ENCODE measurements around the gene FOXA1. TPM values are rescaled to one million over a fixed set of nuclear protein-coding genes. Genes with fewer than 3 reads are reported as not detected.
A peak's percentile ranks its signal among the peaks of the same experiment; 100 is the strongest.

Gene FOXA1
- total and polyA plus RNA-seq, 2 donors (not counting 1 experiment from before 2014, with no cell fraction given) = under 0.01 to 0.03 TPM

DNA sequence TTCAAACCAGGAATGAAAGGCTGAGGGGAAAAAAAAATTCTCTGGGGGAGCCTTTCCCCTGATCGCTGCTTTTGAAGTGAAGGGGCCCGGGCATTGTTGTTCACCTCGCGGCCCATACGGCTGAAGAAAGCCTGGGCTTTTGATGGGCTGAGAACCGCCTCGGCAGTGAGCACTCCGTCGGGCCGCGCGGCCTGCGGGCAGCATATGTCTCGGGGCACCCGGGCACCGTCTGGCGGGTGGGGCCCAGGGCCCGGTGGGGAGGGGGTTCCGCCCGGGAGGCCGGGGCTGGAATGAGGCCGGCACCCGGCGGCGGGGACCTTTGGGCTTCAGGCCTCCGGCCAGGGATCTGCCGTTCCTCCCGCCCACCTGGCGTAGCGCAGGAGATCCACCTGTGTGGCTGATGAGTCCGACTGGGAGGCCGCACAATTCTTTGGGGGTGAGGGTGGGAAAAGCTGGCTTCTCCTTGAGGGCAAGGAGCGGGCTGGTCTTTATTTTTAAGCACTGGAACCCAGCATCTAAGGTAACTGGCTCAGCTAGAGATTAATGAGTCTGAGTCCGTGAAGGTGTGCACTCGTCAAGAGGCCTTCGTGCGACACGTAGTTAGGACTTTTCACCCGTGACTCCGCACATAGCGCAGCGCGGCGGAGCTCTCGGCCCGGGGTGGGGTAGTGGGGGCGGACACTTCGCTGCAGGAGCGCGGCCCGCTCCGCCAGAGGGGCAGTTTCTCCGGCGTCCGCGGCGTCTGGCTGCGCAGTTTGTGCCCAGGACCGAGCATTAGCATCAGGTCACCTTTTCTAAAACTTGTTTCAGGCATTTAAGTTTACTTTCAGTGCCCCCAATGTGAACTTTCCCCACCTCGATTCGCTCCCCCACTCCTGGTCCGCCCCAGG, 10.6 kb downstream of the FOXA1 start:
- Histone ChIP-seq H2AFZ (ENCODE audit: low read length) (no peak overlapping the region), H3K4me3 (replicated peaks in 1 of 4; ENCODE audit: control extremely low read depth in 1 of 4, insufficient read depth in 1 of 4, low read depth in 3 of 4, low read length in 4 of 4) (no peak overlapping the region), H3K27ac (ENCODE audit: insufficient read depth, low read length) (no peak overlapping the region), H3K9ac (ENCODE audit: insufficient read depth, low read length) (no peak overlapping the region), H3K4me2 (ENCODE audit: extremely low read depth, insufficient read depth, low read length) (no peak overlapping the region), H3K9me3 (ENCODE audit: control insufficient read depth, insufficient read depth, low read depth, low read length) (no peaks in the 10 kb centered on the region), H3K4me1 (ENCODE audit: control insufficient read depth, extremely low read depth, insufficient read depth, low read length) (no peaks in the 10 kb centered on the region), H3K79me2 (ENCODE audit: control insufficient read depth, insufficient read depth, low read length) (no peaks in the 10 kb centered on the region), H4K20me1 (ENCODE audit: control insufficient read depth, extremely low read depth, insufficient read depth, low read length) (no peaks in the 10 kb centered on the region), H3K36me3 (ENCODE audit: control insufficient read depth, insufficient read depth, low read length) (no peaks in the 10 kb centered on the region), H3K27me3 (ENCODE audit: control insufficient read depth, insufficient read depth, low read length) (peaks cover 59% of the 10 kb centered on the region)
- no peak for DNase-seq (ENCODE audit: low read depth in 2 of 2)
- TF ChIP-seq EZH2 (IDR thresholded peaks at IDR 0.05; ENCODE audit: low read length, missing control alignments) = peak; percentile 74
- TF ChIP-seq CTCF (conservative IDR thresholded peaks at IDR 0.05 in 1 of 2, IDR thresholded peaks at IDR 0.05 in 1 of 2; ENCODE audit: low read depth in 1 of 2, low read length in 2 of 2) = no peak

- H2AFZ ChIP-seq (ENCODE audit: low read length) = no peak overlapping the region
- H3K27ac ChIP-seq (ENCODE audit: insufficient read depth, low read length) = no peak overlapping the region
- peak overlapping the region; percentile 23 for H3K4me2 ChIP-seq (ENCODE audit: extremely low read depth, insufficient read depth, low read length)
- peaks cover 53% of the 10 kb centered on the region for H3K27me3 ChIP-seq (ENCODE audit: control insufficient read depth, insufficient read depth, low read length)
- no peak for DNase-seq (ENCODE audit: low read depth in 2 of 2)
- no peaks in the 10 kb centered on the region for H3K4me1 ChIP-seq (ENCODE audit: control insufficient read depth, extremely low read depth, insufficient read depth, low read length)
- no peaks in the 10 kb centered on the region for H3K36me3 ChIP-seq (ENCODE audit: control insufficient read depth, insufficient read depth, low read length)
- H3K4me3 ChIP-seq (replicated peaks in 1 of 4; ENCODE audit: control extremely low read depth in 1 of 4, insufficient read depth in 1 of 4, low read depth in 3 of 4, low read length in 4 of 4) = peak overlapping the region in 1 of 4 experiments; percentile 29
- no peak overlapping the region for H3K9ac ChIP-seq (ENCODE audit: insufficient read depth, low read length)
- no peaks in the 10 kb centered on the region for H3K9me3 ChIP-seq (ENCODE audit: control insufficient read depth, insufficient read depth, low read depth, low read length)
- TF ChIP-seq EZH2 (IDR thresholded peaks at IDR 0.05; ENCODE audit: low read length, missing control alignments) (peak; percentile 55), CTCF (conservative IDR thresholded peaks at IDR 0.05 in 1 of 2, IDR thresholded peaks at IDR 0.05 in 1 of 2; ENCODE audit: low read depth in 1 of 2, low read length in 2 of 2) (no peak)
- no peaks in the 10 kb centered on the region for H4K20me1 ChIP-seq (ENCODE audit: control insufficient read depth, extremely low read depth, insufficient read depth, low read length)
- H3K79me2 ChIP-seq (ENCODE audit: control insufficient read depth, insufficient read depth, low read length) = no peaks in the 10 kb centered on the region
These were observed 11.5 kb downstream of the FOXA1 start for GRCh38 chr14:37583358-37584210.

- Histone ChIP-seq H4K20me1 (ENCODE audit: control insufficient read depth, extremely low read depth, insufficient read depth, low read length) (no peaks in the 10 kb centered on the region), H3K27me3 (ENCODE audit: control insufficient read depth, insufficient read depth, low read length) (peaks cover 27% of the 10 kb centered on the region), H3K4me1 (ENCODE audit: control insufficient read depth, extremely low read depth, insufficient read depth, low read length) (no peaks in the 10 kb centered on the region), H3K36me3 (ENCODE audit: control insufficient read depth, insufficient read depth, low read length) (no peaks in the 10 kb centered on the region), H3K4me3 (replicated peaks in 1 of 4; ENCODE audit: control extremely low read depth in 1 of 4, insufficient read depth in 1 of 4, low read depth in 3 of 4, low read length in 4 of 4) (no peak overlapping the region), H2AFZ (ENCODE audit: low read length) (no peak overlapping the region), H3K79me2 (ENCODE audit: control insufficient read depth, insufficient read depth, low read length) (no peaks in the 10 kb centered on the region), H3K4me2 (ENCODE audit: extremely low read depth, insufficient read depth, low read length) (no peak overlapping the region), H3K9ac (ENCODE audit: insufficient read depth, low read length) (no peak overlapping the region), H3K9me3 (ENCODE audit: control insufficient read depth, insufficient read depth, low read depth, low read length) (no peaks in the 10 kb centered on the region), H3K27ac (ENCODE audit: insufficient read depth, low read length) (no peak overlapping the region)
- no peak for TF ChIP-seq EZH2 (IDR thresholded peaks at IDR 0.05; ENCODE audit: low read length, missing control alignments)
- DNase-seq (ENCODE audit: low read depth in 2 of 2) = no peak
These were observed 14.9 kb downstream of the FOXA1 start for GRCh38 chr14:37580146-37580545.
